ENCODE measurements around the gene SPACA9. TPM values are rescaled to one million over a fixed set of nuclear protein-coding genes. Genes with fewer than 3 reads are reported as not detected.

The SPACA9 gene
- total and polyA plus RNA-seq, 2 experiments from 2014 or later: 1.1 to 1.5 TPM

DNA sequence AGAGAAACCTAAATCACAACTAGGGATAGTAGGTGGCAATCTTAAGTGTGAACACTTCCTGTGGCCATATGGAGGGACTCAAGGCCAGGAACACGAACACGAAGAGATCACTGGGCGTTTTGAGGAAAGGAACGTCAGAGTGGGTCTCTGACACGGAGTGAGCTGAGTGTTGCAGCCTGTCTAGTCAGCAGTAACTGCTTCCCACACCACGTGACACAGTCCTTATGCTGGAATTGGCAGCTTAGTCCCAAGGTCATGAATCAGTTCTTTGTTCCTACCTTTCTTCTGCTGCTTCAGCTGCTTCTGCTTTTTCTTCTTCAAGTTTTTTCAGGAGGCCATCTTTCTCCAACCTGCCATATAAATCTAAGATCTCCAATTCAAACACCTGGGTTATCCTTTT, 18.2 kb downstream of the SPACA9 start:
- Histone ChIP-seq H3K4me3 (no peak overlapping the region), H3K27ac (ENCODE audit: low read depth) (no peak overlapping the region), H3K9me2 (ENCODE audit: insufficient read depth) (no peaks in the 10 kb centered on the region), H3K27me3 (ENCODE audit: insufficient read depth) (no peaks in the 10 kb centered on the region), H3F3A (replicated peaks; ENCODE audit: low read depth) (no peaks in the 10 kb centered on the region), H3K4me2 (no peak overlapping the region), H2AFZ (no peak overlapping the region), H3K4me1 (ENCODE audit: insufficient read depth) (no peaks in the 10 kb centered on the region), H3K36me3 (ENCODE audit: insufficient read depth) (peaks cover 23% of the 10 kb centered on the region), H4K20me1 (replicated peaks; ENCODE audit: insufficient read depth) (0 out of 2 replicates have a peak, but pooled peaks cover 11% of the 10 kb centered on the region), H3K79me2 (replicated peaks; ENCODE audit: insufficient read depth) (no peaks in the 10 kb centered on the region)
- TF ChIP-seq STAT1 (IDR thresholded peaks at IDR 0.05; ENCODE audit: unreplicated experiment): no peak
- no peak for TF ChIP-seq EZH2 (IDR thresholded peaks at IDR 0.05; ENCODE audit: low read depth, unreplicated experiment)
- no peak for TF ChIP-seq ZNF331 (CRISPR knock-in tag; IDR thresholded peaks at IDR 0.05; ENCODE audit: low read depth)
- no peak for TF ChIP-seq POLR2AphosphoS5 (IDR thresholded peaks at IDR 0.05; ENCODE audit: low read depth)
- no peak for TF ChIP-seq JUNB (IDR thresholded peaks at IDR 0.05; ENCODE audit: unreplicated experiment)
- TF ChIP-seq, protein P1, sequence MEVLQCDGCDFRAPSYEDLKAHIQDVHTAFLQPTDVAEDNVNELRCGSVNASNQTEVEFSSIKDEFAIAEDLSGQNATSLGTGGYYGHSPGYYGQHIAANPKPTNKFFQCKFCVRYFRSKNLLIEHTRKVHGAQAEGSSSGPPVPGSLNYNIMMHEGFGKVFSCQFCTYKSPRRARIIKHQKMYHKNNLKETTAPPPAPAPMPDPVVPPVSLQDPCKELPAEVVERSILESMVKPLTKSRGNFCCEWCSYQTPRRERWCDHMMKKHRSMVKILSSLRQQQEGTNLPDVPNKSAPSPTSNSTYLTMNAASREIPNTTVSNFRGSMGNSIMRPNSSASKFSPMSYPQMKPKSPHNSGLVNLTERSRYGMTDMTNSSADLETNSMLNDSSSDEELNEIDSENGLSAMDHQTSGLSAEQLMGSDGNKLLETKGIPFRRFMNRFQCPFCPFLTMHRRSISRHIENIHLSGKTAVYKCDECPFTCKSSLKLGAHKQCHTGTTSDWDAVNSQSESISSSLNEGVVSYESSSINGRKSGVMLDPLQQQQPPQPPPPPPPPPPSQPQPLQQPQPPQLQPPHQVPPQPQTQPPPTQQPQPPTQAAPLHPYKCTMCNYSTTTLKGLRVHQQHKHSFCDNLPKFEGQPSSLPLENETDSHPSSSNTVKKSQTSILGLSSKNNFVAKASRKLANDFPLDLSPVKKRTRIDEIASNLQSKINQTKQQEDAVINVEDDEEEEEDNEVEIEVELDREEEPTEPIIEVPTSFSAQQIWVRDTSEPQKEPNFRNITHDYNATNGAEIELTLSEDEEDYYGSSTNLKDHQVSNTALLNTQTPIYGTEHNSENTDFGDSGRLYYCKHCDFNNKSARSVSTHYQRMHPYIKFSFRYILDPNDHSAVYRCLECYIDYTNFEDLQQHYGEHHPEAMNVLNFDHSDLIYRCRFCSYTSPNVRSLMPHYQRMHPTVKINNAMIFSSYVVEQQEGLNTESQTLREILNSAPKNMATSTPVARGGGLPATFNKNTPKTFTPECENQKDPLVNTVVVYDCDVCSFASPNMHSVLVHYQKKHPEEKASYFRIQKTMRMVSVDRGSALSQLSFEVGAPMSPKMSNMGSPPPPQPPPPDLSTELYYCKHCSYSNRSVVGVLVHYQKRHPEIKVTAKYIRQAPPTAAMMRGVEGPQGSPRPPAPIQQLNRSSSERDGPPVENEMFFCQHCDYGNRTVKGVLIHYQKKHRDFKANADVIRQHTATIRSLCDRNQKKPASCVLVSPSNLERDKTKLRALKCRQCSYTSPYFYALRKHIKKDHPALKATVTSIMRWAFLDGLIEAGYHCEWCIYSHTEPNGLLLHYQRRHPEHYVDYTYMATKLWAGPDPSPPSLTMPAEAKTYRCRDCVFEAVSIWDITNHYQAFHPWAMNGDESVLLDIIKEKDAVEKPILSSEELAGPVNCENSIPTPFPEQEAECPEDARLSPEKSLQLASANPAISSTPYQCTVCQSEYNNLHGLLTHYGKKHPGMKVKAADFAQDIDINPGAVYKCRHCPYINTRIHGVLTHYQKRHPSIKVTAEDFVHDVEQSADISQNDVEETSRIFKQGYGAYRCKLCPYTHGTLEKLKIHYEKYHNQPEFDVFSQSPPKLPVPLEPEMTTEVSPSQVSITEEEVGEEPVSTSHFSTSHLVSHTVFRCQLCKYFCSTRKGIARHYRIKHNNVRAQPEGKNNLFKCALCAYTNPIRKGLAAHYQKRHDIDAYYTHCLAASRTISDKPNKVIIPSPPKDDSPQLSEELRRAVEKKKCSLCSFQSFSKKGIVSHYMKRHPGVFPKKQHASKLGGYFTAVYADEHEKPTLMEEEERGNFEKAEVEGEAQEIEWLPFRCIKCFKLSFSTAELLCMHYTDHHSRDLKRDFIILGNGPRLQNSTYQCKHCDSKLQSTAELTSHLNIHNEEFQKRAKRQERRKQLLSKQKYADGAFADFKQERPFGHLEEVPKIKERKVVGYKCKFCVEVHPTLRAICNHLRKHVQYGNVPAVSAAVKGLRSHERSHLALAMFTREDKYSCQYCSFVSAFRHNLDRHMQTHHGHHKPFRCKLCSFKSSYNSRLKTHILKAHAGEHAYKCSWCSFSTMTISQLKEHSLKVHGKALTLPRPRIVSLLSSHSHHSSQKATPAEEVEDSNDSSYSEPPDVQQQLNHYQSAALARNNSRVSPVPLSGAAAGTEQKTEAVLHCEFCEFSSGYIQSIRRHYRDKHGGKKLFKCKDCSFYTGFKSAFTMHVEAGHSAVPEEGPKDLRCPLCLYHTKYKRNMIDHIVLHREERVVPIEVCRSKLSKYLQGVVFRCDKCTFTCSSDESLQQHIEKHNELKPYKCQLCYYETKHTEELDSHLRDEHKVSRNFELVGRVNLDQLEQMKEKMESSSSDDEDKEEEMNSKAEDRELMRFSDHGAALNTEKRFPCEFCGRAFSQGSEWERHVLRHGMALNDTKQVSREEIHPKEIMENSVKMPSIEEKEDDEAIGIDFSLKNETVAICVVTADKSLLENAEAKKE (CRISPR knock-in tag; IDR thresholded peaks at IDR 0.05): no peak
- TF ChIP-seq, protein P2, sequence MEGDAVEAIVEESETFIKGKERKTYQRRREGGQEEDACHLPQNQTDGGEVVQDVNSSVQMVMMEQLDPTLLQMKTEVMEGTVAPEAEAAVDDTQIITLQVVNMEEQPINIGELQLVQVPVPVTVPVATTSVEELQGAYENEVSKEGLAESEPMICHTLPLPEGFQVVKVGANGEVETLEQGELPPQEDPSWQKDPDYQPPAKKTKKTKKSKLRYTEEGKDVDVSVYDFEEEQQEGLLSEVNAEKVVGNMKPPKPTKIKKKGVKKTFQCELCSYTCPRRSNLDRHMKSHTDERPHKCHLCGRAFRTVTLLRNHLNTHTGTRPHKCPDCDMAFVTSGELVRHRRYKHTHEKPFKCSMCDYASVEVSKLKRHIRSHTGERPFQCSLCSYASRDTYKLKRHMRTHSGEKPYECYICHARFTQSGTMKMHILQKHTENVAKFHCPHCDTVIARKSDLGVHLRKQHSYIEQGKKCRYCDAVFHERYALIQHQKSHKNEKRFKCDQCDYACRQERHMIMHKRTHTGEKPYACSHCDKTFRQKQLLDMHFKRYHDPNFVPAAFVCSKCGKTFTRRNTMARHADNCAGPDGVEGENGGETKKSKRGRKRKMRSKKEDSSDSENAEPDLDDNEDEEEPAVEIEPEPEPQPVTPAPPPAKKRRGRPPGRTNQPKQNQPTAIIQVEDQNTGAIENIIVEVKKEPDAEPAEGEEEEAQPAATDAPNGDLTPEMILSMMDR (conservative IDR thresholded peaks at IDR 0.05; ENCODE audit: low read depth in 2 of 2): no peak
- TF ChIP-seq ZNF114 (CRISPR knock-in tag; IDR thresholded peaks at IDR 0.05): no peak
- no peak for TF ChIP-seq CREB1 (CRISPR knock-in tag; IDR thresholded peaks at IDR 0.05; ENCODE audit: low read depth)
- TF ChIP-seq NANOG (IDR thresholded peaks at IDR 0.05; ENCODE audit: borderline replicate concordance): no peak
- H3K27me3 Mint-ChIP-seq (ENCODE audit: insufficient read depth, low read depth, poor library complexity): peaks cover 8% of the 10 kb centered on the region
- H3K4me1 Mint-ChIP-seq: no peaks in the 10 kb centered on the region; the same call in 2 of the 3 replicates
- H3K36me3 Mint-ChIP-seq (ENCODE audit: low read depth): peaks cover 38% of the 10 kb centered on the region
- H3K9me3 Mint-ChIP-seq: no peaks in the 10 kb centered on the region
- no peak overlapping the region for H3K27ac Mint-ChIP-seq
- ATAC-seq (no peak), DNase-seq (ENCODE audit: low spot score) (no peak)
- no peak overlapping the region for H3K4me3 Mint-ChIP-seq

Measured in GM23338 (cell line).